Tibial artery (tissue), 4 donors: ENCODE data around the gene ZBTB16.

ENCODE experiments used
- DNase-seq, 2 donors: peaks; one replicate each; pipeline ENCODE4 v3.0.0-alpha.2; 2019
- H3K27ac ChIP-seq, 2 donors: fragments of 200-600 bp; sonication (generic) in 1 of 2; 1 replicate in 1 of 2; 2 replicates in 1 of 2; pipeline ENCODE4 v1.5.1; 2018 to 2019; ENCODE audit warnings: mild to moderate bottlenecking in 1 of 2
- H3K27me3 ChIP-seq, 2 donors: fragments of 200-600 bp; sonication (generic) in 1 of 2; one replicate each; pipeline versions ENCODE4 v1.5.1 to v1.6.0; 2016 to 2019
- H3K36me3 ChIP-seq, 3 donors: fragments of 200-600 bp; sonication (generic) in 2 of 3; one replicate each; pipeline ENCODE4 v1.5.1; 2016 to 2019; ENCODE audit warnings: mild to moderate bottlenecking in 2 of 3
- H3K4me1 ChIP-seq, 4 donors: fragments of 200-600 bp; sonication (generic) in 2 of 4; 1 replicate in 3 of 4; 2 replicates in 1 of 4; pipeline ENCODE4 v1.5.1; 2016 to 2019
- H3K4me3 ChIP-seq, 2 donors: fragments of 200-600 bp; sonication (generic) in 1 of 2; 1 replicate in 1 of 2; 2 replicates in 1 of 2; pipeline ENCODE4 v1.5.1; 2018 to 2019; ENCODE audit warnings: mild to moderate bottlenecking in 2 of 2
- H3K9me3 ChIP-seq, 3 donors: fragments of 200-600 bp; sonication (generic) in 1 of 3; one replicate each; pipeline ENCODE4 v1.5.1; 2016 to 2019
- CTCF ChIP-seq, 2 experiments: fragments of 200-600 bp in 1 of 2; fragments of 450-650 bp in 1 of 2; IDR thresholded peaks; one replicate each; pipeline ENCODE4 v1.5.1; 2017 to 2019; ENCODE audit warnings: antibody characterized with exemption in 2 of 2, mild to moderate bottlenecking in 1 of 2, moderate library complexity in 1 of 2
- intact Hi-C: fragments of 100-400 bp; cut with DNase I; formaldehyde crosslinking; loops from one replicate; pipeline ENCODE4 v1.15.0; 2023; ENCODE audit warnings: low total_unique reads

The ZBTB16 gene

GRCh38 chr11:114265122-114265878 is 205.8 kb downstream of the ZBTB16 start:
- peak overlapping the region in 1 of 2 donors; percentile 8 for H3K27ac ChIP-seq
- no peaks in the 10 kb centered on the region for H3K9me3 ChIP-seq
- H3K4me3 ChIP-seq = no peak overlapping the region
- intact Hi-C loops = no loop called here
- TF ChIP-seq CTCF (IDR thresholded peaks at IDR 0.05) = no peak
- peaks cover 0 to 20% (median 8%) of the 10 kb centered on the region in 4 donors for H3K4me1 ChIP-seq
- no peak for DNase-seq
- peaks cover 2 to 4% (median 3%) of the 10 kb centered on the region in 3 donors for H3K36me3 ChIP-seq
- no peaks in the 10 kb centered on the region for H3K27me3 ChIP-seq

- Histone ChIP-seq H3K27me3 (no peaks in the 10 kb centered on the region), H3K27ac (no peak overlapping the region), H3K4me1 (peaks cover 0 to 4% (median 0%) of the 10 kb centered on the region in 4 donors), H3K9me3 (no peaks in the 10 kb centered on the region), H3K4me3 (no peak overlapping the region), H3K36me3 (peaks cover 10 to 25% (median 15%) of the 10 kb centered on the region in 3 donors)
- no peak for TF ChIP-seq CTCF (IDR thresholded peaks at IDR 0.05)
- intact Hi-C loops = no loop called here
- DNase-seq = no peak
Measured at GRCh38 chr11:114269498-114269897, 210.0 kb downstream of the ZBTB16 start.

GRCh38 chr11:114270531-114271270 is 211.2 kb downstream of the ZBTB16 start:
- DNase-seq = no peak
- Histone ChIP-seq H3K9me3 (no peaks in the 10 kb centered on the region), H3K27ac (no peak overlapping the region), H3K27me3 (no peaks in the 10 kb centered on the region), H3K4me1 (peaks cover 0 to 11% (median 0%) of the 10 kb centered on the region in 4 donors), H3K36me3 (peaks cover 12 to 30% (median 22%) of the 10 kb centered on the region in 3 donors), H3K4me3 (no peak overlapping the region)
- intact Hi-C loops = no loop called here
- no peak for TF ChIP-seq CTCF (IDR thresholded peaks at IDR 0.05)

- Histone ChIP-seq H3K9me3 (no peaks in the 10 kb centered on the region), H3K36me3 (peaks cover 13 to 36% (median 28%) of the 10 kb centered on the region in 3 donors), H3K4me1 (peaks cover 0 to 11% (median 0%) of the 10 kb centered on the region in 4 donors), H3K27ac (no peak overlapping the region), H3K4me3 (no peak overlapping the region), H3K27me3 (no peaks in the 10 kb centered on the region)
- DNase-seq = no peak
- TF ChIP-seq CTCF (IDR thresholded peaks at IDR 0.05) = no peak
- intact Hi-C loops = no loop called here
Measured at GRCh38 chr11:114271316-114271715, 211.8 kb downstream of the ZBTB16 start.

- Histone ChIP-seq H3K36me3 (peaks cover 13 to 38% (median 28%) of the 10 kb centered on the region in 3 donors), H3K4me3 (no peak overlapping the region), H3K27me3 (no peaks in the 10 kb centered on the region), H3K27ac (no peak overlapping the region), H3K4me1 (peaks cover 0 to 11% (median 0%) of the 10 kb centered on the region in 4 donors), H3K9me3 (no peaks in the 10 kb centered on the region)
- DNase-seq = no peak
- intact Hi-C loops = no loop called here
- TF ChIP-seq CTCF (IDR thresholded peaks at IDR 0.05) = no peak
Measured at GRCh38 chr11:114272311-114272710, 212.8 kb downstream of the ZBTB16 start.
